ENCODE measurements around the gene ZC3H7A.
A peak's percentile ranks its signal among the peaks of the same experiment; 100 is the strongest.

DNA sequence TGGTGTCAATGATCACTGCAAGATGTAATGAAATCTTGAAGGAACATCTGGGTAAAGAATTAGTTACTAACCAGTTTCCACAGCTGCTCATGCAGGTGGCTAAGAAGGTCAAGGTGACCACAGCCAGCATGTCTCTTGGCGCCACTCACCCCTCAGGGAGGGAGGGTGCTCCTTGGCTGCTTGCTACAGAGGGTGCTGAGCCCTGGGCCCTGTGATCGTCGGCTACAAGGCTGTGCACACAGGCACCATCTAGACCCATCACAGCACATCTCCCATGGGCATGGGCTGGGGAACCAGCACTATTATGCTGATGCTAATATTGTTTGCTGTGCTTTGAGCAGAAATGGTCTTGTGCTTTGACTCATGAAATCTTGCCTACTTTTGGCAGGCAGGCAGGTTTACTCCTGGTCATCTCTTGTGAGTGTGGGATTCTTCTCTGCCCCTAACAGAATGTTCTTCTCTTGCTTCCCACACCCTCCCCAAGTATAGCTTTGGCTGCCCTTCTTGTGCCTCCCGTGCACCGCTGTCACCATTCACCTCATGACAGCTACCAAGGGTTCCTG is 90.8 kb downstream of the ZC3H7A start:
- TF ChIP-seq POLR2AphosphoS5 (IDR thresholded peaks at IDR 0.05; ENCODE audit: insufficient read depth in 1 of 2, low read depth in 1 of 2): peak in 1 of 2 donors; percentile 45
- TF ChIP-seq, protein P1, sequence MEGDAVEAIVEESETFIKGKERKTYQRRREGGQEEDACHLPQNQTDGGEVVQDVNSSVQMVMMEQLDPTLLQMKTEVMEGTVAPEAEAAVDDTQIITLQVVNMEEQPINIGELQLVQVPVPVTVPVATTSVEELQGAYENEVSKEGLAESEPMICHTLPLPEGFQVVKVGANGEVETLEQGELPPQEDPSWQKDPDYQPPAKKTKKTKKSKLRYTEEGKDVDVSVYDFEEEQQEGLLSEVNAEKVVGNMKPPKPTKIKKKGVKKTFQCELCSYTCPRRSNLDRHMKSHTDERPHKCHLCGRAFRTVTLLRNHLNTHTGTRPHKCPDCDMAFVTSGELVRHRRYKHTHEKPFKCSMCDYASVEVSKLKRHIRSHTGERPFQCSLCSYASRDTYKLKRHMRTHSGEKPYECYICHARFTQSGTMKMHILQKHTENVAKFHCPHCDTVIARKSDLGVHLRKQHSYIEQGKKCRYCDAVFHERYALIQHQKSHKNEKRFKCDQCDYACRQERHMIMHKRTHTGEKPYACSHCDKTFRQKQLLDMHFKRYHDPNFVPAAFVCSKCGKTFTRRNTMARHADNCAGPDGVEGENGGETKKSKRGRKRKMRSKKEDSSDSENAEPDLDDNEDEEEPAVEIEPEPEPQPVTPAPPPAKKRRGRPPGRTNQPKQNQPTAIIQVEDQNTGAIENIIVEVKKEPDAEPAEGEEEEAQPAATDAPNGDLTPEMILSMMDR (IDR thresholded peaks at IDR 0.05): no peak

Measured in vagina (tissue), 2 donors.